Fibroblast of the aortic adventitia (primary cell): ENCODE data around the gene TAB2. TPM values are rescaled to one million over a fixed set of nuclear protein-coding genes. Genes with fewer than 3 reads are reported as not detected.
A peak's percentile ranks its signal among the peaks of the same experiment; 100 is the strongest.
"Not testable (repeated sequence)": the region's sequence is repeated elsewhere in the genome, so short reads cannot be mapped to it uniquely, and the experiment has no call there.

Experiments used
- DNase-seq: peaks from one replicate; pipeline ENCODE4 v3.0.0-alpha.2; 2010; ENCODE audit warnings: low read depth
- H3K4me3 ChIP-seq: 2 replicates; pipeline ENCODE4 v1.5.1; 2011; ENCODE audit warnings: low read depth, mild to moderate bottlenecking, control low read depth, low read length, moderate library complexity
- total RNA-seq: library from RNA; depleted of rRNA; stranded (reverse); fragments of >200 nt; gene quantifications from 2 replicates; pipeline ENCODE4 v1.2.3, GENCODE V29; 2012; ENCODE audit warnings: low replicate concordance
- TF ChIP-seq, protein P1 (sequence below): IDR thresholded peaks from 2 replicates; pipeline ENCODE4 v1.5.1; 2011; ENCODE audit warnings: mild to moderate bottlenecking, low read length, control low read depth, inconsistent platforms; ENCODE audit not compliant: insufficient read depth

Gene TAB2
- total RNA-seq, 1 donor = 40.0 TPM

- peak; percentile 88 for DNase-seq
- H3K4me3 ChIP-seq = peak overlapping the region; percentile 90
- TF ChIP-seq, protein P1, sequence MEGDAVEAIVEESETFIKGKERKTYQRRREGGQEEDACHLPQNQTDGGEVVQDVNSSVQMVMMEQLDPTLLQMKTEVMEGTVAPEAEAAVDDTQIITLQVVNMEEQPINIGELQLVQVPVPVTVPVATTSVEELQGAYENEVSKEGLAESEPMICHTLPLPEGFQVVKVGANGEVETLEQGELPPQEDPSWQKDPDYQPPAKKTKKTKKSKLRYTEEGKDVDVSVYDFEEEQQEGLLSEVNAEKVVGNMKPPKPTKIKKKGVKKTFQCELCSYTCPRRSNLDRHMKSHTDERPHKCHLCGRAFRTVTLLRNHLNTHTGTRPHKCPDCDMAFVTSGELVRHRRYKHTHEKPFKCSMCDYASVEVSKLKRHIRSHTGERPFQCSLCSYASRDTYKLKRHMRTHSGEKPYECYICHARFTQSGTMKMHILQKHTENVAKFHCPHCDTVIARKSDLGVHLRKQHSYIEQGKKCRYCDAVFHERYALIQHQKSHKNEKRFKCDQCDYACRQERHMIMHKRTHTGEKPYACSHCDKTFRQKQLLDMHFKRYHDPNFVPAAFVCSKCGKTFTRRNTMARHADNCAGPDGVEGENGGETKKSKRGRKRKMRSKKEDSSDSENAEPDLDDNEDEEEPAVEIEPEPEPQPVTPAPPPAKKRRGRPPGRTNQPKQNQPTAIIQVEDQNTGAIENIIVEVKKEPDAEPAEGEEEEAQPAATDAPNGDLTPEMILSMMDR = no peak
Measured at GRCh38 chr6:149316740-149317643, 520 bp upstream of the TAB2 start.

DNA sequence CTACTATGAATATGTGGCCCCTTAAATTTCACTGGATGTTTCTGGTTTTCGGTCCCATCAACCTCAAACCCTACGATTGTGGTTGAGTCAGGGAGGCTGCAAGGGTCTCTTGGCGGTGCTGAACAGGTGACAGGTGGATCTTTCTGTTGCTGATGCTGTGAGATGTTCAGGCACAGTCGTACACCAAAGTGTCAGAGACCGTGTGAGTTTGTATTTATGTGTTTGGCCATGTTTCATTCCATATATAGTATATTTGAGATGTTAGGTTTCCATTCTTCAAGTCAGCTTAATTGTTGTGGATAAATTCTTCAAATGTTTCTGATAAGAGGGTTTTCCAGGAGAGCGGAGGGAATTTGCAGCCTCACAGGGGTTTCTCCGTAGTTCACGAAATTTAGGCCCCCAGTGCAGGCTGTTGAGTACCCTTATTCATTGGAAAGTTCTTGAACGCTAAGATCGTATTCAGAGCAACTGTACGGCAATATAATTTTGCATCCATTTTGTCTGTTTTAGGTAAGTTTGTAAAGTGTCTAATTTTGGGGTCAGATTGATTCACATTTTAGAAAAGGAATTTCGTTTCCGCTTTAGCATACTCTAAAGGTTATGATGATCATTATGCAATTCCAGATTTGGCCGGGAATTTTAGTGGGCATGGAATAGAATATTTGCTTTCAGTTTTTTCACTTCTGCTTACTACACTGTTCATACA is 1.2 kb downstream of the TAB2 start:
- peak overlapping the region; percentile 78 for H3K4me3 ChIP-seq
- peak; percentile 45 for DNase-seq
- TF ChIP-seq, protein P1 = no peak

GRCh38 chr6:149319422-149319821 is 1.9 kb downstream of the TAB2 start:
- no peak for DNase-seq
- TF ChIP-seq, protein P1 = no peak

GRCh38 chr6:149320016-149320415 is 2.5 kb downstream of the TAB2 start:
- peak overlapping the region; percentile 78 for H3K4me3 ChIP-seq
- DNase-seq = not testable (repeated sequence)

More at GRCh38 chr6:149319422-149319821, 1.9 kb downstream of the TAB2 start:
- peak overlapping the region; percentile 78 for H3K4me3 ChIP-seq

GRCh38 chr6:149320796-149321195 is 3.3 kb downstream of the TAB2 start:
- TF ChIP-seq, protein P1 = no peak
- H3K4me3 ChIP-seq = no peak overlapping the region
- DNase-seq = no peak

DNA sequence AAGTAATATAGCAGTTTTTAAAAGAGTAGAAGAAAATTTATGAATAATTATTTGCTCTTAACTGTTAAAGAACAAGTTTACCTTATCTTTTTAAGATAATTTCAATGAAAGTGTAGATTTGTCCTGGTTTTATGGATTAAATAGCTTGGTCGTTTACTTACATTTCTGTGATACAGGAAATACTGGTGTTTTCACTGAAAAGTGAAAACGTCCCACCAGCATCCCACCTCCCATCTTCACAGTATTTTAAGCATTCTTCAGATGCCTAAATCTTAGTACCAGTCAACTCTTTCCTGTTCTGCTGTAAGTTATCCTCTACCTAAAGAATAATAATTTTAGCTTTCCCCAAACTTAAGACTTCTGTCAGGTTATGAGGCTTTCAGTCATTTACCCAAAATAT is 5.8 kb downstream of the TAB2 start:
- no peak overlapping the region for H3K4me3 ChIP-seq
- TF ChIP-seq, protein P1 = no peak
- DNase-seq = no peak

DNA sequence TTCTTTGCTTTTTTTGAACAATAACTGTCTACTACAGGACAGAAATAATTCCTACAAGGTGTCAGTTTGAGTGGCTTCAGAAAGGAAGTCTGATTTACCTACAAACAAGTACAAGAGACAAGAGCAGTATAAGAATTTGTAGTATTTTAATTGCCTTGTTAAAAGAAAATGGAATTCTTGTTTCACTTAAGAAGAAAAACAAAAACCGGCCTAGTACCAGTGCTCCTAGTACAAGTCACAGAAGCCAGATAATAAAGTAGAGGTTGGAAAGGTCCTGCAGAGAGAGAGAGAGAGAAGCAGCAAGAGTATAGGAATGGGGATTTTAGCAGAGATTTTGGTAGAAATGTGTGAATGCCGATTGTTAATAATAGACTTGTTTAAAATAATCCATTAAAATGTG is 6.4 kb downstream of the TAB2 start:
- no peak overlapping the region for H3K4me3 ChIP-seq
- TF ChIP-seq, protein P1 = no peak
- no peak for DNase-seq
